ENCODE measurements around the gene NME1.
A peak's percentile ranks its signal among the peaks of the same experiment; 100 is the strongest.
"Not testable (repeated sequence)": the region's sequence is repeated elsewhere in the genome, so short reads cannot be mapped to it uniquely, and the experiment has no call there.

NME1 gene

GRCh38 chr17:51161541-51161940 lies 8.2 kb downstream of the NME1 start:
- Mint-ChIP-seq H3K9me3 (no peaks in the 10 kb centered on the region), H3K27ac (no peak overlapping the region), H3K27me3 (no peaks in the 10 kb centered on the region), H3K4me1 (ENCODE audit: low read depth in 2 of 2) (peaks cover 7 to 10% of the 10 kb centered on the region in 2 donors), H3K4me3 (no peak overlapping the region), H3K36me3 (ENCODE audit: insufficient read depth) (peaks cover 29% of the 10 kb centered on the region)
- DNase-seq, result no peak
- no peak for ATAC-seq (replicated peaks)

GRCh38 chr17:51164911-51165679 lies 11.7 kb downstream of the NME1 start:
- Mint-ChIP-seq H3K36me3 (ENCODE audit: insufficient read depth) (peaks cover 54% of the 10 kb centered on the region), H3K9me3 (no peaks in the 10 kb centered on the region), H3K27ac (peak overlapping the region; percentile 88 to 91)

GRCh38 chr17:51165680-51166197 lies 12.4 kb downstream of the NME1 start:
- no peaks in the 10 kb centered on the region for H3K9me3 Mint-ChIP-seq
- H3K27ac Mint-ChIP-seq, result peak overlapping the region; percentile 88 to 91
- H3K36me3 Mint-ChIP-seq (ENCODE audit: insufficient read depth), result peaks cover 53% of the 10 kb centered on the region
- ATAC-seq (replicated peaks) (peak; percentile 18), DNase-seq (peak in 1 of 3 experiments; percentile 43)
- no peaks in the 10 kb centered on the region for H3K27me3 Mint-ChIP-seq
- peaks cover 13 to 16% of the 10 kb centered on the region in 2 donors for H3K4me1 Mint-ChIP-seq (ENCODE audit: low read depth in 2 of 2)
- H3K4me3 Mint-ChIP-seq, result peak overlapping the region; percentile 84 to 86

More at GRCh38 chr17:51164911-51165679, 11.7 kb downstream of the NME1 start:
- DNase-seq, result no peak
- Mint-ChIP-seq H3K4me1 (ENCODE audit: low read depth in 2 of 2) (peaks cover 13 to 16% of the 10 kb centered on the region in 2 donors), H3K4me3 (peak overlapping the region; percentile 84 to 86), H3K27me3 (no peaks in the 10 kb centered on the region)
- ATAC-seq (replicated peaks), result no peak

GRCh38 chr17:51166198-51166986 lies 13.0 kb downstream of the NME1 start, which contains the start of gene NME2:
NME2 (plus strand) TSS chr17:51166411; CDS start chr17:51166831, 420 bp downstream.
- Mint-ChIP-seq H3K4me1 (ENCODE audit: low read depth in 2 of 2) (peaks cover 13 to 16% of the 10 kb centered on the region in 2 donors), H3K9me3 (no peaks in the 10 kb centered on the region), H3K36me3 (ENCODE audit: insufficient read depth) (peaks cover 55% of the 10 kb centered on the region), H3K4me3 (peak within 1 kb of the TSS; percentile 84 to 86), H3K27ac (peak within 1 kb of the TSS; percentile 88 to 91), H3K27me3 (no peaks in the 10 kb centered on the region)
- DNase-seq (peak; percentile 46 to 54 (median 48)), ATAC-seq (replicated peaks) (peak; percentile 85)

GRCh38 chr17:51166987-51167931 lies 13.9 kb downstream of the NME1 start:
- DNase-seq, result peak; percentile 52 to 58 (median 57)
- Mint-ChIP-seq H3K9me3 (no peaks in the 10 kb centered on the region), H3K36me3 (ENCODE audit: insufficient read depth) (peaks cover 51% of the 10 kb centered on the region), H3K4me3 (peak overlapping the region; percentile 84 to 86), H3K27ac (peak overlapping the region; percentile 64 to 86), H3K4me1 (ENCODE audit: low read depth in 2 of 2) (peaks cover 13 to 16% of the 10 kb centered on the region in 2 donors), H3K27me3 (no peaks in the 10 kb centered on the region)
- peak; percentile 67 for ATAC-seq (replicated peaks)

- no peaks in the 10 kb centered on the region for H3K27me3 Mint-ChIP-seq
- no peak overlapping the region for H3K4me3 Mint-ChIP-seq
- peaks cover 50% of the 10 kb centered on the region for H3K36me3 Mint-ChIP-seq (ENCODE audit: insufficient read depth)
- DNase-seq (no peak), ATAC-seq (replicated peaks) (no peak)
- H3K27ac Mint-ChIP-seq, result peak overlapping the region; percentile 3 to 51
- no peaks in the 10 kb centered on the region for H3K9me3 Mint-ChIP-seq
- peaks cover 13 to 16% of the 10 kb centered on the region in 2 donors for H3K4me1 Mint-ChIP-seq (ENCODE audit: low read depth in 2 of 2)
Measured at GRCh38 chr17:51169340-51169739, 16.0 kb downstream of the NME1 start.

GRCh38 chr17:51170736-51171135 lies 17.4 kb downstream of the NME1 start:
- Mint-ChIP-seq H3K36me3 (ENCODE audit: insufficient read depth) (peaks cover 42% of the 10 kb centered on the region), H3K4me1 (ENCODE audit: low read depth in 2 of 2) (peaks cover 8 to 10% of the 10 kb centered on the region in 2 donors), H3K4me3 (no peak overlapping the region), H3K27ac (no peak overlapping the region), H3K27me3 (no peaks in the 10 kb centered on the region), H3K9me3 (no peaks in the 10 kb centered on the region)
- DNase-seq (no peak), ATAC-seq (replicated peaks) (no peak)

GRCh38 chr17:51172030-51172429 lies 18.7 kb downstream of the NME1 start:
- not testable (repeated sequence) for H3K4me3 Mint-ChIP-seq; H3K4me1 Mint-ChIP-seq (ENCODE audit: low read depth in 2 of 2); H3K27me3 Mint-ChIP-seq; DNase-seq; H3K27ac Mint-ChIP-seq; H3K9me3 Mint-ChIP-seq; ATAC-seq (replicated peaks)
- peaks cover 36% of the 10 kb centered on the region for H3K36me3 Mint-ChIP-seq (ENCODE audit: insufficient read depth)

- Mint-ChIP-seq H3K27me3 (no peaks in the 10 kb centered on the region), H3K4me3 (no peak overlapping the region), H3K27ac (peak overlapping the region in 1 of 2 donors; percentile 35), H3K36me3 (ENCODE audit: insufficient read depth) (peaks cover 37% of the 10 kb centered on the region), H3K4me1 (ENCODE audit: low read depth in 2 of 2) (no peaks in the 10 kb centered on the region), H3K9me3 (no peaks in the 10 kb centered on the region)
- ATAC-seq (replicated peaks) (no peak), DNase-seq (no peak)
Measured at GRCh38 chr17:51180486-51180885, 27.1 kb downstream of the NME1 start.

- DNase-seq, result no peak
- H3K4me1 Mint-ChIP-seq (ENCODE audit: low read depth in 2 of 2), result no peaks in the 10 kb centered on the region
- no peaks in the 10 kb centered on the region for H3K9me3 Mint-ChIP-seq
- no peak overlapping the region for H3K27ac Mint-ChIP-seq
- no peak for ATAC-seq (replicated peaks)
- H3K27me3 Mint-ChIP-seq, result no peaks in the 10 kb centered on the region
- no peak overlapping the region for H3K4me3 Mint-ChIP-seq
- peaks cover 52% of the 10 kb centered on the region for H3K36me3 Mint-ChIP-seq (ENCODE audit: insufficient read depth)
Measured at GRCh38 chr17:51184124-51184523, 30.8 kb downstream of the NME1 start.

- peaks cover 57% of the 10 kb centered on the region for H3K36me3 Mint-ChIP-seq (ENCODE audit: insufficient read depth)
- DNase-seq, result no peak
Measured at GRCh38 chr17:51185763-51186332, 32.5 kb downstream of the NME1 start.

GRCh38 chr17:51188271-51188833 lies 35.0 kb downstream of the NME1 start:
- DNase-seq (no peak), ATAC-seq (replicated peaks) (no peak)
- H3K9me3 Mint-ChIP-seq, result no peaks in the 10 kb centered on the region
- H3K27ac Mint-ChIP-seq, result no peak overlapping the region
- H3K4me1 Mint-ChIP-seq (ENCODE audit: low read depth in 2 of 2), result no peaks in the 10 kb centered on the region
- peaks cover 59% of the 10 kb centered on the region for H3K36me3 Mint-ChIP-seq (ENCODE audit: insufficient read depth)
- no peaks in the 10 kb centered on the region for H3K27me3 Mint-ChIP-seq
- H3K4me3 Mint-ChIP-seq, result no peak overlapping the region

More at GRCh38 chr17:51185763-51186332, 32.5 kb downstream of the NME1 start:
- Mint-ChIP-seq H3K4me3 (no peak overlapping the region), H3K27me3 (no peaks in the 10 kb centered on the region), H3K27ac (no peak overlapping the region), H3K9me3 (no peaks in the 10 kb centered on the region), H3K4me1 (ENCODE audit: low read depth in 2 of 2) (no peaks in the 10 kb centered on the region)
- no peak for ATAC-seq (replicated peaks)
